ENCODE results near the gene TDRD5.

DNA sequence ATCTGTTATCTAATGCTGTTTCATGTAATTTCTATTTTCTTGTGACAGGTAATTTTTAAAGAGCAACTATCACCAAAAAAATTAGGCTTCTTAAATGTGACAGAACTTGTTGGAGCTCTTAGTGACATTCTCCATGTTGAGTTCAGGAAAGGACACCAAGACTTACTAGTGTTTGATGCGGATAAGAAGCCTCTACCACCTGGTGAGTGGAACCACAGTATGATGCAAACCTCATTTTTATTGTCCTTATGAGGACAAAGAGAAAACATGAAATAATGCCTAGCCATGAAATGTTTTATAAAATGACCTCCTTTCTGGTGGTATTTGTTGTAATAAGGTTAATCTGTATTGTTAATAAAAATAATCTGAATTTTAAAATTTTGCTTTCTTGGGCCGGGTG, 39.1 kb downstream of the TDRD5 start:
- TF ChIP-seq MYC (IDR thresholded peaks at IDR 0.05; ENCODE audit: borderline replicate concordance, low read length) (no peak), JUN (IDR thresholded peaks at IDR 0.05) (no peak), CHD2 (IDR thresholded peaks at IDR 0.05; ENCODE audit: low read length, partially characterized antibody) (no peak), POLR2A (IDR thresholded peaks at IDR 0.05; ENCODE audit: low read length) (no peak), RFX5 (IDR thresholded peaks at IDR 0.05) (no peak), HOXB5 (CRISPR knock-in tag; IDR thresholded peaks at IDR 0.05) (no peak), CEBPB (IDR thresholded peaks at IDR 0.05) (no peak)
- TF ChIP-seq, protein P1, sequence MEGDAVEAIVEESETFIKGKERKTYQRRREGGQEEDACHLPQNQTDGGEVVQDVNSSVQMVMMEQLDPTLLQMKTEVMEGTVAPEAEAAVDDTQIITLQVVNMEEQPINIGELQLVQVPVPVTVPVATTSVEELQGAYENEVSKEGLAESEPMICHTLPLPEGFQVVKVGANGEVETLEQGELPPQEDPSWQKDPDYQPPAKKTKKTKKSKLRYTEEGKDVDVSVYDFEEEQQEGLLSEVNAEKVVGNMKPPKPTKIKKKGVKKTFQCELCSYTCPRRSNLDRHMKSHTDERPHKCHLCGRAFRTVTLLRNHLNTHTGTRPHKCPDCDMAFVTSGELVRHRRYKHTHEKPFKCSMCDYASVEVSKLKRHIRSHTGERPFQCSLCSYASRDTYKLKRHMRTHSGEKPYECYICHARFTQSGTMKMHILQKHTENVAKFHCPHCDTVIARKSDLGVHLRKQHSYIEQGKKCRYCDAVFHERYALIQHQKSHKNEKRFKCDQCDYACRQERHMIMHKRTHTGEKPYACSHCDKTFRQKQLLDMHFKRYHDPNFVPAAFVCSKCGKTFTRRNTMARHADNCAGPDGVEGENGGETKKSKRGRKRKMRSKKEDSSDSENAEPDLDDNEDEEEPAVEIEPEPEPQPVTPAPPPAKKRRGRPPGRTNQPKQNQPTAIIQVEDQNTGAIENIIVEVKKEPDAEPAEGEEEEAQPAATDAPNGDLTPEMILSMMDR (IDR thresholded peaks at IDR 0.05) = no peak
- TF ChIP-seq, protein P2, sequence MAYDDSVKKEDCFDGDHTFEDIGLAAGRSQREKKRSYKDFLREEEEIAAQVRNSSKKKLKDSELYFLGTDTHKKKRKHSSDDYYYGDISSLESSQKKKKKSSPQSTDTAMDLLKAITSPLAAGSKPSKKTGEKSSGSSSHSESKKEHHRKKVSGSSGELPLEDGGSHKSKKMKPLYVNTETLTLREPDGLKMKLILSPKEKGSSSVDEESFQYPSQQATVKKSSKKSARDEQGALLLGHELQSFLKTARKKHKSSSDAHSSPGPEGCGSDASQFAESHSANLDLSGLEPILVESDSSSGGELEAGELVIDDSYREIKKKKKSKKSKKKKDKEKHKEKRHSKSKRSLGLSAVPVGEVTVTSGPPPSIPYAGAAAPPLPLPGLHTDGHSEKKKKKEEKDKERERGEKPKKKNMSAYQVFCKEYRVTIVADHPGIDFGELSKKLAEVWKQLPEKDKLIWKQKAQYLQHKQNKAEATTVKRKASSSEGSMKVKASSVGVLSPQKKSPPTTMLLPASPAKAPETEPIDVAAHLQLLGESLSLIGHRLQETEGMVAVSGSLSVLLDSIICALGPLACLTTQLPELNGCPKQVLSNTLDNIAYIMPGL (CRISPR knock-in tag; IDR thresholded peaks at IDR 0.05; ENCODE audit: borderline replicate concordance) = no peak
- TF ChIP-seq, protein P3, sequence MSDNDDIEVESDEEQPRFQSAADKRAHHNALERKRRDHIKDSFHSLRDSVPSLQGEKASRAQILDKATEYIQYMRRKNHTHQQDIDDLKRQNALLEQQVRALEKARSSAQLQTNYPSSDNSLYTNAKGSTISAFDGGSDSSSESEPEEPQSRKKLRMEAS (IDR thresholded peaks at IDR 0.05) = no peak

Measured in A549 (cell line).